Right renal pelvis (tissue), 4 donors: ENCODE results near the gene TANC1. TPM values are rescaled to one million over a fixed set of nuclear protein-coding genes. Genes with fewer than 3 reads are reported as not detected.
"Not testable (repeated sequence)": the region's sequence is repeated elsewhere in the genome, so short reads cannot be mapped to it uniquely, and the experiment has no call there.

ENCODE experiments used
- DNase-seq, 4 donors: peaks; one replicate each; pipeline ENCODE4 v3.0.0-alpha.2; 2013; ENCODE audit warnings: low read depth in 4 of 4, low spot score in 3 of 4, missing footprints in 1 of 4
- polyA plus RNA-seq, 4 donors: library from polyadenylated mRNA; unstranded; fragments of 120-200 nt; gene quantifications; one replicate each; pipeline ENCODE4 v1.2.1, GENCODE V29; 2013; ENCODE audit not compliant: insufficient read length in 4 of 4

TANC1 gene
- polyA plus RNA-seq, 4 donors = 43.6 to 58.2 (median 57.7) TPM

DNA sequence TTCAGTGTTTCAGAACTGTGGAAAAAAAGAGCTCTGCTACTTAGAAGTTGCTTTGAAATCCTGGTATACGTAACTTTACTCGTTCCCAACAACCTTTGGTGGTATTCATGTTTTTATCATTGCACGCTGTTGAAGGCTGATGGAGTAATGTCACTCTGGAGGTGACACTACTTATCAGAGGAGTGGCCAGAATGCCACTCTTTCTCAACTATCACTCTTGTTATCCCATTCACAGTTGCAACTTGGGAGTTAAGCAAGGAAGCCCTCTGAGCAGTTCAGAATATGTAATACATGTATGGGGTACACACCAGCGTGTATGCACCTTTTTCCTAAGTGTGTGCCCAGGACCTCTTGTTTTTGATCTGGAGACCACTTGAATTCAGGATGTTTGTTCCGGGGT, 53.6 kb downstream of the TANC1 start:
- DNase-seq = no peak

DNA sequence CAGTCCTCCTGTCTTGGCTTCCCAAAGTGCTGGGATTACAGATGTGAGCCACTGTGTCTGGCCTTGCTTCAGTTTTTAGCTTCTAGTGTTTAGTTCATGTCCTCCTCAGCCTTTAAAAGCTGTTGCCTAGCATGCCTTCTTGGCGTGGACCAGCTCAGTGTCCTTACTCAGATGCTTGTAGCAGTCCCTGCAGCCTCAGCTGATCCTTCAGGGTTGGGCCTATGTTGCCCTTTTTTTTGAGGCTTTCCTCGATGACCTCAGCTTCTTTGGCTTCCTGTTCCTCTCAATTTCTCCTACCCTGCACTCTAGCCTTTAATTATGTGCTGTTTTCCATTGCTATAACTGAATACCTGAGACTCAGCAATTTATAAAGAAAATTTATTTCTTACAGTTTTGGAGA, 57.7 kb downstream of the TANC1 start:
- DNase-seq = no peak

DNA sequence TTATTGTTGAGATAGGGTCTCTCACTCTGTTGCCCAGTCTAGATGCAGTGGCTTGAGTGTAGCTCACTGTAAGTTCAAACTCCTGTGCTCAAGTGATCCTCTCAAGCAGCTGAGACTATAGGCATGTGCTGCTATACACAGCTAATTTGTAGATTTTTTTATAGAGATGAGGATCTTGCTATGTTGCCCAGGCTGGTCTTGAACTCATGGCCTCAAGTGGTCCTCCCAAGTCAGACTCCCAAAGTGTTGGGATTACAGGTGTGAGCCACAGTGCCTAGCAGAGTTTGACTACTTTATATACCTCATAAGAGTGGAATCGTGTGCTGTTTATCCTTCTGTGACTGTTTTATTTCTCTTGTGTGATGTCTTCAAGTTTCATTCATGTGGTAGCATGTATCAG, 60.3 kb downstream of the TANC1 start:
- DNase-seq = no peak

DNA sequence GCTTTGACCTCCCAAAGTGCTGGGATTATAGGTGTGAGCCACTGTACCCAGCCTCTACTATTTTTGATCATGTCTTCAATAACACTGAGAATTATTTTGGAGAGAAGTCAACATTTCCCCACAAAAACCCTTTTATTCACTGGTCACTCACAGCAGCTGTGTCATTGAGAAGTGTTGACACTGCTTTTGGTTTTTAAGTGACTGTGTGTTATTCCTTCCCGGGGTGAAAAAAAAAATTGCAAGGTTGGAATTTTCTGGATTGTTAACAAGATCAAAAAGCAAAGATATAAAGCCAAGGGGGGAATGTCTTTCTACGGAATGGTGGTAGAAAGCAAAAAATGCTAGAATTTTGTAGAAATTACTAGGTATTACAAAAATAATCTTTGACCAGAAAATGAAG, 61.5 kb downstream of the TANC1 start:
- no peak for DNase-seq

DNA sequence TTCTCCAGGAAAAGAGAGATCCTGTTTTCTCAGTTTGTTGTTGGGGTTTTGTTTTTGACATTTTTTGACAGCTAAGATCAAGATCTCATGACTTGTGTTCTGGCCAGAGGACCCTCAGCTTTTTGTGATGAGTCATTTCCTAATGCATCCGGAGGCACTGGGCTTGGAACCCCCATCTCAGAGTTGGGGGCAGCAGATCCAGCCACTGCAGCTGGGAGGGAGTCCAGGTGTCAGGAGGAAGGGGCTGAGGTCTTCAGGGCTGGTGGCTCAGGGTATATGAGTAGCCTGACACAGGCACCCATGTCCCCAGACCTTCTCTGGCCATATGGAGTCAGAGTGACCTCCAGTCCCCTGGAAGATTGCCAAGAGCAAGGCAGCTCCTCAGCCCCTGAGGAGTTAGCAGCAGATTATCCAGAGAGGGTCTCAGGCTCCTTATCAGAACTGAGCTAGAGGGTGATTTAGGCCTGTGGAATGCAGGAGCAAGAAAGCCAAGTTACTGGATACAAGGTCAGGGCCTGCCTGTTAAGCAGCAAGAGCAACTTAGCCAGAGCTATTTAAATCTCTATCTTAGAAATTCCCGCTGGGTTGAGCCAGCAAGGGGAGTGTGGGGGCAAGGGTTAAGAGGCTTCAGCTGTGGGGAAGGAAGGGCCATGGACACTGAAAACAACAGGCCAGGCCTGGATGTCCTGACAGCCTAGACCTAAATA, 62.4 kb downstream of the TANC1 start:
- DNase-seq = peak in 3 of 4 donors; percentile 31 to 38 (median 38)

DNA sequence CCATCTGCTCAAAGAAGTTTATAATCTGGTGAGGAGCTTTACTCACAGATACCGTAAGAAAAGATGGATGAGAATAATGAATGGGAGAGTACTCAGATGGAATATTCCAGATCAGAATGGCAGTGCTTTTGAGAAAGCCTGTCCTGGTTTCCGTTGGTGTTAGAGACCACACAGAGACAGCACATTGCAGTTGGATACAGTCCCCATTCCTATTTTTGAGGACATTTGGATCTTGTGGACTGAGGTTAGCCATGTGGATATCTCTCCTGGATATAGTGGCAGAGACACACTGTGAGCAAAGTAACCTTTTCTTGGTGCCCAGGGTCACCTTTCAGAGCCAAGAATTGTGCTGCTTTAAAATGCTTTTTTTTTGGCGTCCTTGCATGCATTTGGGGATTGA, 63.7 kb downstream of the TANC1 start:
- no peak for DNase-seq

DNA sequence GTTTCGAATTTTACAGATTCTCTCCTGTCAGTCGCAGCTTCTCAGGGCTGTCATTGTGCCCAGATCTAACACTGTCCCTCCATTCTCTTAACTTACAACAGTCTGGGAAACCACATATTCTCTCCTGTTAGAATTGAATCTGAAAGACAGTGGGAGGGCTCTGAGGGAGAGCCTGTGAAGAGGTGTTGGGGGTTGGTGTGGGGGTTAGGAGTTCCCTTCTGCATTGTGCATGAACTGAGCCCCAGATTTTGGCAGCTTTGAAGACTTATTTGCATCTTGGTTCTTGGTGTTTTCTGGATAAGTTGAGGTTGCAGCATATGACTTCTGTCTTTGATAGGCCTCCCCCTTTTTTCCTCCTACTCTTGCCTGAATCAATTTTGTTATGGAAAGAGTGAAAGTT, 64.1 kb downstream of the TANC1 start:
- DNase-seq = no peak

DNA sequence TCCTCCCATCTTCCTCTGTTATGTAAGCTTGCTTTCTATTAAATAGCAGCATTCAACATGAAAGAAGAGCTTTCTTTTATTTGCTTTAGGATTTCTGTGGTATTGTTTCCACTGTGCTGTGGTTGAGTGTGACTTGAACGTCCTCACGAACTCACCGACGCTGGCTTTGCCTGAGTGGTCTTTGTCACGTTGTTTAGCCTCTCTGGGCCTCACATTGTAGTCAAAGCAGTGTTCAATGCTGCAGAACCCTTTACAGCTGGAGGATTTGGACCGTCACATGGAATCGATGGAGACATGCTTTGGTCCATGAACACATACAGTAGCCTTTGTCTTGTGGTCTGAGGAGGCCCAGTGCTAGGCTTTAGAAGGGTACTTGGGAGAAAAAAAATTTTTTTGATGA, 66.3 kb downstream of the TANC1 start:
- DNase-seq = no peak

DNA sequence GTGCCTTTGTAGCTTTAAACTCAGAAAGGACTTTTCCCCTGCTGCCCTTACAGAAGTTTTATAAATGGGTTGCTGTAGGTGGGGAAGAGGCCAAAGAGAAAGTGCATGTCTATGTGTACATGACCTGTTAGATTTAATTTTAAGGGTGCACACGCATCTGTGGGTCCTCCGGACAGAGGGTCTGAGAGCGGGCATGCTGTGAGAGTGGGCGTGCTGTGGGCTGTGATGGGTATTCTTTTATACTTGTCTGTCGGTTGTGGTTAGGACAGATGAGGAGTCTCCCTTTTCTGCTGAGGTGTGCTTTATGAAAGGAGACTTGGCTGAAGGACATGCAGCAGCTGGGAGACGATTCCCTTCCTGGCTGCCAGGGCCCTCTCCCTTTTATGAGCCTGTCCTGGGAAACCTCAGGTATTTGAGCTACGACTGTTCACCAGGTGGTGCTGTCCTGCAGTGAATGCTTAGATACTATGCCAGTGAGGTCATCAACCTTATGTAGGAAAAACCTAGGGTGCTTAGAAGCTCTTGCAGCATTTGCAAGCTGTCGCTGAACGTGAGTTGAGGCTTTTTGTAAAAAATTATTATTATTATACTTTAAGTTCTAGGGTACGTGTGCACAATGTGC, 67.5 kb downstream of the TANC1 start:
- peak in 1 of 4 donors; percentile 23 for DNase-seq

DNA sequence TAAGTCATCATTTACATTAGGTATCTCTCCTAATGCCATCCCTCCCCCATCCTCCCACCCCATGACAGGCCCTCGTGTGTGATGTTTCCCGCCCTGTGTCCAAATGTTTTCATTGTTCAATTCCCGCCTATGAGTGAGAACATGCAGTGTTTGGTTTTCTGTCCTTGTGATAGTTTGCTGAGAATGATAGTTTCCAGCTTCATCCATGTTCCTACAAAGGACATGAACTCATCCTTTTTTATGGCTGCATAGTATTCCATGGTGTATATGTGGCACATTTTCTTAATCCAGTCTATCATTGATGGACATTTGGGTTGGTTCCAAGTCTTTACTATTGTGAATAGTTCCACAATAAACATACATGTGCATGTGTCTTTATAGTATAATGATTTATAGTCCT, 68.0 kb downstream of the TANC1 start:
- DNase-seq = not testable (repeated sequence)

DNA sequence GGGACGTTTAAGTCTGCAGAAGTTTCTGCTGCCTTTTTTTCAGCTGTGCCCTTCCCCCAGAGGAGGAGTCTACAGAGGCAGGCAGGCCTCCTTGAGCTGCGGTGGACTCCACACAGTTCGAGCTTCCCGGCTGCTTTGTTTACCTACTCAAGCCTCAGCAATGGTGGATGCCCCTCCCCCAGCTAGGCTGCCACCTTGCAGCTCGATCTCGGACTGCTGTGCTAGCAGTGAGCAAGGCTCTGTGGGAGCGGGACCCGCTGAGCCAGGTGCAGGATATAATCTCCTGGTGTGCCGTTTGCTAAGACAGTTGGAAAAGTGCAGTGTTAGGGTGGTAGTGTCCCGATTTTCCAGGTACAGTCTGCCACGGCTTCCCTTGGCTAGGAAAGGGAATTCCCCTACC, 72.9 kb downstream of the TANC1 start:
- DNase-seq = not testable (repeated sequence)

DNA sequence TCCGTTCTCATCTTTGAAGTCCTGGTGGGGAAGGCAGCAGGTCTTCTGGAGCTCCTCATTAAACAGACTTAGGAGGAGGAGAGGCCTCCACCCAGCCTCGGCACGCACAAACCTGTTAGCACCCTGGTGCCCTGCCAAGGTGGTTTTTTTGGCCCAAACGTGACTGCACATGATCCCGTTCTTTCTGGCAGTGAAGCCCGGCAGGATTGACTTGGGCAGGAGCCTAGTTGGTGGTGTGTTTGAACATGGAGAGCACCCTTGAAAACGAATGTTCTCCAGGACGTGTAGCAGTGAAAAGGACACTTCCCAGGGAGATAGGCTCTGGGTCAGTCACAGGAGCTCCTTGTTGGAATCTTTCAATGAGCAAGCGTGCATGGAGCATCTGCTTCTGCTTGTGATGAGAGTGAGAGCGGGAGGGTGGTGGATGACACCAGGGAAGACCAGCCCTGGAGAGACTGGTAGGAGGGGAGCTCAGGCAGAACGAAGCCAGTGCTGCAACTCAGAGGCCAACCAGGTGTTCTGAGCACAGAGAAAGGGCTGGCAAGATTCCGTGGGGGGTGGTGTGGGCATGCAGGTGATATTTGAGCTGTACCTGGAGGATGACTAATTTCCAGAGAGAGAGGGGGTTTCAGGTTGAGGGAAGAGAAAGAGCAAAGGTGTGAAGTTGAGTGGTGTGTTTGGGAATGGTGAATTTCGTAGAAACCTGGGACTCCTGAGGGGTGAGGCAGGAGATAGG, 73.8 kb downstream of the TANC1 start:
- no peak for DNase-seq

DNA sequence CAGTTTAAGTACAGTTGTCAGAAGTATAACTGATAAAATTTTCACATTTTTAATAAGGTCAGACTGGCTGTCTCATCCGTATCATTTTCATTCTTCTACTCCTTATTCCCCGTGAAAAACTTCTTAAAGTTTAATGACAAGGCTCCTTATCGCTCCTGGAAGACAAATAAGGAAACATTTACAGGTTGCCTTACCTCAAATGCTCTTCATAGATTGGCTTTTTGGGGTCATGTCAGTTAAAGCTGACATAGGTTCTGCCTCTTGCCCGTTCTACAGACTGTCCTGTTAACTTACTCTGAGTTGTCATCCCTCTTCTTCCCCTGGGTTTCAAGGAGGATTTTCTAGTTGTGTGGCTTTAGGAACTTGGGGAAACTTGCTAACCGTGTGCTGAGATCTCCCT, 75.3 kb downstream of the TANC1 start:
- no peak for DNase-seq

DNA sequence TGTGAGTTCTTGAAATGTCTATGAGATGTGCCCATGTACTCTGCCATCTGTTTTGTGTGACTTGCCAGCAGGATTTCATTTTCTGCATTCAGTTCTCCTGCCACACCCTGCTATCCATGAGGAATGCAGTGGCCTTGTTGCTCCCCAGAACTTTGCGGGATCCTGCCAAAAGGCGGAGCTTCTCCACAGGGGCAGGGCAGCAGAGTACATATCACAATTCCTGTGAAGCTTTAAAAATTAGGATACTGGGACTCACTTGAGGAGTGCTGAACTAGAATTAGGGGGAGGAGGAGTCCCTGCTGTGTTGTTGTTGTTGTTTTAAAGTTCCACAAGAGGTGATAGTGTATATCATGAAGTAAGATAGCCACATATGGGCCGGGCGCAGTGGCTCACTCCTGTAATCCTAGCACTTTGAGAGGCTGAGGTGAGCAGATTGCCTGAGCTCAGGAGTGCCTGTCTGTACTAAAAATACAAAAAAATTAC, 76.4 kb downstream of the TANC1 start:
- no peak for DNase-seq

DNA sequence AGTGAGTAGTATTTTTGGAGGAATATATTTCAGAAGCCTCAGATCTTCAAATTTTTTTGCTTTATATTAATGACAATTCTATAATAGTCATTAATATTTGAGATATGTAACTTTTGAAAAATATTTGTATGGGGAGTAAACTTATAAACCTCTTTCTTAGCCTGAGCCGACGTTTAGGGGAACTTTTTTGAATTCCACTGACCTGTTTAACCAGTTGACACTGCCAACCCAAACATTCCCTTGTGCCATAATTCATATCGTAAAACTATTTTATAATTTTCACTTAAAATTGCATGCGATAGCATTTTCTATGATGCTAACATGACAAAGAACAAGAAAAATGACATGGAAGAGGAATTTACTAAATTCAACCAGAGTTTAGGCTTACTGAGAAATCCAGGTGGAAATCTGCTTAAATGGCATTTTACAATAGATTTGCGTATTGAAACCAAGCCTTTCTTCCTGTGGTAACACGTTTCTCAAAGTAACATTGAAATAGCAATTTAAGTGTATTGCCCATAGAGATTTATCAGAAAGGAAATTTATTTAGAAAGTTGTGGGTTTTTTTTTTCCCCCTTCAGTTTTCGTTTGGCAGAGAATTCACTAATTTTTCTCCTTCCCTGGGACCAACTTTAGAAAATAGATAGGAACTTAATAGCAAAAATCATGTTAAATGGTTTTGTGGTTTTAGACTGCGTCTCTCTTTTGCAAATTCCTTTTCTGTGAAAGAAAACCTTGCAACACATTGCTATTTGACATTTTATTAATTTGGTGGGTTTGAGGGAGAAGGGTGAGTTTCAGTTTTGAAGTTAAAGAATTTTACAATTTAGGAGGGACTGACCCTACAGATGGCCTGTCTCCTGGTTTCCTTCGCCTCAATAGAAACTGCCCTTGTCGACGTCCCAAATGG, 77.4 kb downstream of the TANC1 start:
- DNase-seq = no peak

DNA sequence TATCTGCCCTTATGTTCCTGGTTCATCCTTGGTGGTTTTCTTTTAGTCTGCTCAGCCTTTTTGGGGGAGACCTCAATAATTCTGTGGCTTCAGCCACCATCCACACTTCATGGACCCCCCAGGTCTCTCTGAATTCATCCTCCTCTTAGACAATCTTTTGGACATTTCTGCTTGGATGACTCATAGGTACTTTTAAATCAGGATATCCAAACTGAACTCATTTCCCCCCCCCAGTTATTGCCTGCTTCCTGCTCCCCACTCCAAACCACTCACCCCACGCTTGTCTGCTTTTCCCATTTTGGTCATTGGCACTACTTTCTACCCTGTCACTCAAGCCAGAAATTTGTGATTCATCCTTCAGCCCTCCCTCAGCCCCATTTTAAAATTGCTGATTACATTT, 78.5 kb downstream of the TANC1 start:
- DNase-seq = no peak

DNA sequence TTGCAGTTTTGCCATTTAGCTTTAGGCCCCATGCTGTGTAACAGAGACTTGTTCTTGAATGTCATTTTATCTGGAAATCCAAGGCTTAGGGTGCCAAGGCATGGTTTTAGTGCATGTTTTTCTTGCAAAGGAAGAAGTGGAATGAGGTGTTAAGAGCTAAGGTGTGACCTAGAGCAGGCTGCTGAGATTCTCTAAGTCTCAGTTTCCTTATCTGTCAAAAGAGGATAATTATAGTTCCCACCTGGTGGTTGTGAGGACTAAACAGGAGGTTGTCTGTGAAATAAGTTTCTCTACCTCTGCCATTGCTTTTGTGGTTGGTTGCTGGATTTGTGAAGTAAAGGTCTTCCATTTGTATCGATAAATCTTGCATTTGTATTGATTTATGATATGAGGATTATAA, 82.0 kb downstream of the TANC1 start:
- DNase-seq = no peak

DNA sequence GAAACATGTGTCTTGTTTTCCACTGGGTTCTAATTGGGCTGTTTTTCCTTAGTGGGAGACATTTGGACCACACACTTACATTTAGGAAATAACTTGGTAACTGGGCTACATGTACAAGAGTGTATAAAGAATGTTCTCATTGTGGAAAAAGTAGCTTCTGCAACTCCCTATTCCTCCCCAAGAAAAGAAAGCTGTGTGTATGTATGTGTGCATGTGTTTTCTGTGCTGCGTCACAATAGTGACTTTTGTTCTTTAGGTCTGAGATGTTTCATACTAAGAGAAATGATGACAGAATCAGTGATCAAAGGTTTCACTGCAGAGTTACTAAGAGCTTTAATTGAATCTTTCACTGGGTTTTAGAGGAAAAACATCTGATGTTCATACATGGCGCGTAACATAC, 82.7 kb downstream of the TANC1 start:
- no peak for DNase-seq

DNA sequence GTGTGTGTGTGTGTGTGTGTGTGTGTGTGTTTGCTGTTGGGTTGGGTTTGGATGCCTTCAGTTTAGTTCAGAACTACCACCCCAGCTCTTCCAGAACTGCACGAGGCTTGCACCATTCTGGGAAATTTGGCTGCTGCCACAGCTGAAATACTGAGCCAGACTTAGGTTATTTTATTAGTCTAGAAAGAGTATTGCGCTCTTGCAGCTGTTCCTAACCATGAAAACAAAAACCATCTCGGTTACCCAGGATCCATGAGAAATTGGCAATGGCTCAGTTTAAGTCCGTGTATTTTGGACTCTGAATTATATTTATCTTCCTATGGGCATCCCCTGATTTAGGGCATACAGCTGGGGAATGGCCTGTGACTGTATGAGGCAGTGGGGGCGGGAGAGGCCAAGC, 83.2 kb downstream of the TANC1 start:
- no peak for DNase-seq

DNA sequence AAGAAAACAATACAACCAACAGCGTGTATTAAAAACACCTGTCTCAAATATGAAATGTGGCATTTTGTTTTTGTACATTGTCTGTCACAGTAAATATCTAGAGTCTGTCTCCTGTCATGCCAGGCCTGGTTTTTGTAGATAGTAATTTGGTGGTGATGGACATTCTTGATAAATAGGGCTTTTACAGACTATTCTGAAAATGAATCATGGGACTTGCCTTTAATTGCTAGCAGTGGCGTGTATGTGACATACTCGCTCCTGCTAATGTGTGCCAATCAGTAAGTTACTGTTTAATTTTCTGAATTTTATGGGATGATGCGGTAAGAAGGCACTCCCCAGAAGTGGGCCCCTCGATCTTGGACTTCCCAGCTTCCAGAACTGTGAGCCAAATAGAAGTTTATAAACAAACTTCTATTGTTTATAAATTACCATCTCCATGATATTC, 83.7 kb downstream of the TANC1 start:
- DNase-seq = no peak
